ENCODE data around the gene OR52H1. TPM values are rescaled to one million over a fixed set of nuclear protein-coding genes. Genes with fewer than 3 reads are reported as not detected.

The OR52H1 gene
- total RNA-seq, 1 experiment from 2014 or later = not detected

DNA sequence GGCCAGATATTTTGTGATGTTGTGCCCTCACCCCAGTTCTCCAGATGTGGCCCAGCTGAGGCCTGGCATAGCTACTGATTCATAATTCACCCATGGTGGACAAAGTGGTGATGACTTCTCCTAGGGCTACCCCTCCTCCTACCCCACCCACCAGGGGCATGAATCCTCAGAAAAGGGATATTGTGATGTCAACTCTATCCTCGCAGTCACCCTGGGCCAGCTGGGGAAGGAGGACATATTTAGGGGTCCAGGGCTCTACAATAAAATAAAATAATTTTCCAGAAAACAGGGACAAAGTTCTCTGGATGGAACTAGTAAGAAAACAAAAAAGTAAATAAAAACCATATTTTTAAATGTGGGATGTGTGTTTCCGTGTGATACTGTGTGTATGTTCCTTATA lies 31.7 kb downstream of the OR52H1 start, which contains the start of gene UBQLNL:
TSS of gene UBQLNL (minus strand) at position 101 of the 400 bp plus-strand sequence. CDS start 258 bp downstream, outside the sequence.
- POLR2A ChIA-PET = no interaction called here
- Mint-ChIP-seq H3K36me3 (ENCODE audit: insufficient read depth, unreplicated experiment) (no peaks in the 10 kb centered on the region), H3K9me3 (ENCODE audit: unreplicated experiment) (no peaks in the 10 kb centered on the region), H3K27me3 (ENCODE audit: insufficient read depth, unreplicated experiment) (peaks cover 18% of the 10 kb centered on the region), H3K4me1 (ENCODE audit: insufficient read depth, unreplicated experiment) (no peaks in the 10 kb centered on the region), H3K4me3 (ENCODE audit: unreplicated experiment) (no peak within 1 kb of the TSS), H3K27ac (ENCODE audit: low read depth, unreplicated experiment) (no peak within 1 kb of the TSS)
- DNase-seq (ENCODE audit: unreplicated experiment) = no peak
- no TSS peak for BruUV-seq (replicated peaks)
- no peak for TF ChIP-seq CTCF (IDR thresholded peaks at IDR 0.05; ENCODE audit: unreplicated experiment)
- intact Hi-C loops (cut with micrococcal nuclease) = no loop called here
- CTCF ChIA-PET = interaction anchor here (0.7 to 0.9 kb wide), 2 partner anchors 9 to 1035 kb away, joined by 3 read pairs; no protein-coding TSS in a partner anchor

DNA sequence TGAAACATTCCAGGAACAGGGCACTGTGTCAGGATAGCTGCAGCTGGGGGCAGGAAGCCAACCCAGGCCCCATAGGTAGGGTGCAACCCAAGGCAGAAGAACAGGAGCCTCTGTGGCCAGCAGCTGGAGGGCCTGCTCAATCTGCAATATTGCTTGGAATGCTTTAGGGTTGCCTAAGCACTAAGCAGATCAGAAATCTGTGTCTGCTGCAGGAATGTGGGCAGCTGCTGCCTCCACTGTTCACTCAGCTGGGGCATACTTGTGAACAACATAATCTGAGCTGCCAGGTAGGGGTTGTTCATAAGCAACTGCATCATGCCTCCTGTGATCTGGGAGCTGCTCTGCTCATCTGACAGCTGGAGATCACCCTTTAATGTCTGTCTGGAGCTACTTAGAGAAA lies 33.5 kb downstream of the OR52H1 start:
- Mint-ChIP-seq H3K4me1 (ENCODE audit: insufficient read depth, unreplicated experiment) (no peaks in the 10 kb centered on the region), H3K27ac (ENCODE audit: low read depth, unreplicated experiment) (no peak overlapping the region), H3K36me3 (ENCODE audit: insufficient read depth, unreplicated experiment) (no peaks in the 10 kb centered on the region), H3K27me3 (ENCODE audit: insufficient read depth, unreplicated experiment) (peaks cover 36% of the 10 kb centered on the region), H3K9me3 (ENCODE audit: unreplicated experiment) (no peaks in the 10 kb centered on the region), H3K4me3 (ENCODE audit: unreplicated experiment) (no peak overlapping the region)
- DNase-seq (ENCODE audit: unreplicated experiment) = no peak
- no TSS peak for BruUV-seq (replicated peaks)
- ChIA-PET POLR2A (no interaction called here), CTCF (no interaction called here)
- intact Hi-C loops (cut with micrococcal nuclease) = no loop called here
- TF ChIP-seq CTCF (IDR thresholded peaks at IDR 0.05; ENCODE audit: unreplicated experiment) = no peak

DNA sequence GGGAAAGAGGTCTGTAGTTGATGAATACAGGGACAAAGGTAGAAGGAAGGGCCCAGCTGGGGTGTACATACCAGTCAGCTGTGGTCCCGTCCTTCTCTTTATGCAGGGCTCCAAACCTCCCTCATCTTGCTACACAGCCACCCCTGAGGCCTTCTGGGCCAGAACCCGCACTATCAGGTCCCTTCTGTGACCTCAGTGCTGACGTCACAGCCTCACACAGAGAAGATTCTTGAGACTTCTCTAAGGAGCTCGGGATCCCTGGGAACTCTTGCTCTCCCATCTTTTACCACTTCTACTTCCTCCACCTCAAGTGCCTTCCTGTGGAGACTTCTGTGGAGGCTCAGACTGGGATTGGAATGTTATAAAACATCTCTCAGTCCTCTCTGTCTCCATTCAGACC lies 38.5 kb downstream of the OR52H1 start, which contains the start of gene UBQLN3:
TSS of gene UBQLN3 (minus strand) at position 155 of the 400 bp plus-strand sequence. CDS start 399 bp downstream, outside the sequence.
- H3K9me3 Mint-ChIP-seq (ENCODE audit: unreplicated experiment) = no peaks in the 10 kb centered on the region
- no peak within 1 kb of the TSS for H3K4me3 Mint-ChIP-seq (ENCODE audit: unreplicated experiment)
- BruUV-seq (replicated peaks) = no TSS peak
- intact Hi-C loops (cut with micrococcal nuclease) = no loop called here
- CTCF ChIA-PET = no interaction called here
- POLR2A ChIA-PET = no interaction called here
- H3K27me3 Mint-ChIP-seq (ENCODE audit: insufficient read depth, unreplicated experiment) = peaks cover 36% of the 10 kb centered on the region
- DNase-seq (ENCODE audit: unreplicated experiment) = no peak
- no peaks in the 10 kb centered on the region for H3K36me3 Mint-ChIP-seq (ENCODE audit: insufficient read depth, unreplicated experiment)
- TF ChIP-seq CTCF (IDR thresholded peaks at IDR 0.05; ENCODE audit: unreplicated experiment) = no peak
- H3K27ac Mint-ChIP-seq (ENCODE audit: low read depth, unreplicated experiment) = no peak within 1 kb of the TSS
- H3K4me1 Mint-ChIP-seq (ENCODE audit: insufficient read depth, unreplicated experiment) = no peaks in the 10 kb centered on the region

- Mint-ChIP-seq H3K4me3 (ENCODE audit: unreplicated experiment) (no peak overlapping the region), H3K4me1 (ENCODE audit: insufficient read depth, unreplicated experiment) (no peaks in the 10 kb centered on the region), H3K36me3 (ENCODE audit: insufficient read depth, unreplicated experiment) (no peaks in the 10 kb centered on the region), H3K27ac (ENCODE audit: low read depth, unreplicated experiment) (no peak overlapping the region), H3K27me3 (ENCODE audit: insufficient read depth, unreplicated experiment) (peaks cover 35% of the 10 kb centered on the region), H3K9me3 (ENCODE audit: unreplicated experiment) (no peaks in the 10 kb centered on the region)
- CTCF ChIA-PET = interaction anchor here (0.7 kb wide), 1 partner anchor 18 kb away, joined by 3 read pairs; no protein-coding TSS in a partner anchor
- POLR2A ChIA-PET = no interaction called here
- no TSS peak for BruUV-seq (replicated peaks)
- intact Hi-C loops (cut with micrococcal nuclease) = no loop called here
- TF ChIP-seq CTCF (IDR thresholded peaks at IDR 0.05; ENCODE audit: unreplicated experiment) = no peak
- DNase-seq (ENCODE audit: unreplicated experiment) = no peak
Observed at GRCh38 chr11:5508605-5509004, 39.7 kb downstream of the OR52H1 start.

Data from MCF 10A (cell line).